COLO668 (cell line): ENCODE results near the gene GRK4.
"Not testable (repeated sequence)": the region's sequence is repeated elsewhere in the genome, so short reads cannot be mapped to it uniquely, and the experiment has no call there.

ENCODE experiments used
- DNase-seq: peaks from one replicate; lab custom pipeline; 2025; ENCODE audit not compliant: unreplicated experiment; lab: John Stamatoyannopoulos, UW

The GRK4 gene

DNA sequence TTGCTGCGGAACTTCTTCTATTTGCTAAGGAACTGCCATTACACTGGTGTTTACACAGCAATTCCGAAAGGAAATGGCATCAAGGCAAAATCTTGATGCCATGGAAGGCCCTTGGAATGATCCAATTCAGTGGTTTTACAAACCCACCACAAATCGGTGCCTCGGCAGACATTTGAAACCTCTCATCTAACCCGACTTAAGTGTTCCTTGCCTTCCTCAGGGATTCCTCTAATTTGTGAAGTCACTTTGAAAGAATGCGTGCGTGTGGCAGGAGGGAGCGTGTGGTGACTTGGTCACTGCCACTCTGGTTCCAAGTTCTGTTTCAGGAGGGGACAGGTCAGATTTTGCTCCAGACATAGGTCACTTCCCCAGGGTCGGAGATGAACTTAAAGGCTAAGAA lies 4.9 kb upstream of the GRK4 start:
- DNase-seq = no peak

- not testable (repeated sequence) for DNase-seq
Observed at GRCh38 chr4:2960450-2960849, 2.9 kb upstream of the GRK4 start.

- DNase-seq = peak; percentile 69
Observed at GRCh38 chr4:2961421-2961810, 2.0 kb upstream of the GRK4 start.

DNA sequence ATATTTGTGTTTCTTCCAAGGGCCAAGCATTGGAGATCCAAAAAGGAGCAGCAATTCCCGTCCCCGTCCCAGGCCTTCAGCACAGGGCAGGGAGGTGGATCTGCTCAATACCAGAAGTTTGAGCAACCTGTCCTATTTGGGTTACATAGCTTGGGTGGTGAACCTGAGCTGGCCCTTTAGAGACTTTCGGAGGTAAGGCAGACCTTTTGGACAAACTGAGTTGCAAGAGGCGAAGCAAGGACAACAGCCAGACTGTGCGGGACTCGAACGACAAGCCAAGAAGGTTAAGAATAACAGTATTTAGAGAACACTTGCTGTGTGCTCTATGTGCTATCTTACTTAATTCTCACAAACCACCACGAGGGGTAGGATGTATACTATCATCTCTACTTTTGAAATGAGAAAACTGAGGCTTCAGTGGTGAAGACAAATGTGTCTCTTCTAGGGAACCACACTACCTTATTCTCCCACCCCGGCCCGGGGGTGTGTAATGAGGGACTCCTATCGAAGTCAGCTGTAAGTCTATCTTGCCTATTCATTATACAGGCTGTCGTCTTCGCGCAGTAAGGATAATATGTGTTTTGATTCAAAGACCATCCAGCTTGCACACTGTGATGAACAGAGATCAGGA lies 1.4 kb upstream of the GRK4 start:
- peak; percentile 24 for DNase-seq

GRCh38 chr4:2962614-2963174 lies 677 bp upstream of the GRK4 start:
- DNase-seq = peak; percentile 74

- no peak for DNase-seq
Observed at GRCh38 chr4:2963966-2964471, 648 bp downstream of the GRK4 start.

- no peak for DNase-seq
Observed at GRCh38 chr4:2964706-2965258, 1.4 kb downstream of the GRK4 start.

DNA sequence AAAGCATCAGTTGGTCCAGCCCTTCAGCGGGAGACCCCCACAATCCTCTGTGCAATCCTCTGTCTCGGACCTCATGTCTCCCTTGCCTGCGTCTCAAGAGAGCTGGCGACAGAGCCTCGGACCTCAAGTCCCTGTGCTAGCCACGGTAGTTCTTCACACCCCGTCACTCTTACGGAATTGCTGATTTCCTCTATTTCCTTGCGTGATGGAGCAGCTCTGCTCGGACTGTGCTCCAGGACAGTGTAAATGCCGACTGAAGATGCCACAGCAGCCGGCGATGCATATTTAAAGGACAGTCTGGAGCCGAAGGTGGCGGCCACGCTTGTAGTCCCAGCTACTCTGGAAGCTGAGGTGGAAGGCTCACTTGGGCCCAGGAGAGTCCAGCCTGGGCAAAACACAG lies 1.9 kb downstream of the GRK4 start:
- no peak for DNase-seq

DNA sequence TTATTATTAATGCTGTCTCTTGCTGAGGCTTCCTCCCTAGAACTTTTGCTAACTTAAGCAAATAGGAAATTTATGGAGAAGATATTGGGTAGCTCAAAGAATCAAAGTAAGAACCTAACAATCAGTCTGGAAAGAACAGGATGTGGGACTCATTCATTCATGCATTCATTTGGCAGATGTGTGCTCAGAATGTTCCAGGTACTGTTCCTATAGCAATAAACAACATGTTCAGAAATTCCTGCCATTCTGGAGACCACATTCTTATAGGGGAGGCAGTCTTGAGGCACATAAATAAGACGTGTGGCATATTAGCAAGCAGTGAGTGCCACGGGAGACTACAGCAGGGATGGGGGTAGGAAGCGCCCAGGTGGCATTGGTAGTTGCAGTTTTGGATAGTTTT lies 5.0 kb downstream of the GRK4 start:
- no peak for DNase-seq

- no peak for DNase-seq
Observed at GRCh38 chr4:2971275-2971674, 7.9 kb downstream of the GRK4 start.

- no peak for DNase-seq
Observed at GRCh38 chr4:2977211-2978088, 14.1 kb downstream of the GRK4 start.

DNA sequence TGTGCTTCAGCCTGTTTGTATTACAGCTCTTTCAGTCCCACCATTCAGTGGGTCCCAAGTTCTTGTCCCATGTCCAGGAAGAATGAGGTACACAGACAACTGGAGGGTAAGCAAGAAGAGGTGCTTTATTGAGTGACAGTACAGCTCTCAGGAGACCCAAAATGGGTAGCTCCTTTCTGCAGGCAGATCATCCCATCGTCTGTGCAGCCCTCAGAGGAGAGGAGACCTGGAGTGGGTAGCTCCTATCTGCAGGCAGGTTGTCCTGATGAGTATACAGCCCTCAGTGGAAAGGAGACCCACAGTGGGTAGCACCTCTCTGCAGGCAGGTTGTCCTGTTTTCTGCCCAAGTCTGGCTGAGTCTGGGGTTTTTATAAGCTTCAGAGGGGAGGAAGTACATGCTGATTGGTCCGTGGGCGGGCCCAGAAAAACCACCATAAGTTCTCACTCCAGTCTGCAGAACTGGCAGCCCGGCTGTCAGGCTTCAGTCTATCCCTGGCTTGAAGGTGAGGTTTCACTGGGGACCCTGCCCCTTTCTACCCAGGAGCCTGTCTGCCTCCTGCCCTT lies 18.0 kb downstream of the GRK4 start:
- no peak for DNase-seq

GRCh38 chr4:2982012-2982411 lies 18.6 kb downstream of the GRK4 start:
- DNase-seq = no peak

DNA sequence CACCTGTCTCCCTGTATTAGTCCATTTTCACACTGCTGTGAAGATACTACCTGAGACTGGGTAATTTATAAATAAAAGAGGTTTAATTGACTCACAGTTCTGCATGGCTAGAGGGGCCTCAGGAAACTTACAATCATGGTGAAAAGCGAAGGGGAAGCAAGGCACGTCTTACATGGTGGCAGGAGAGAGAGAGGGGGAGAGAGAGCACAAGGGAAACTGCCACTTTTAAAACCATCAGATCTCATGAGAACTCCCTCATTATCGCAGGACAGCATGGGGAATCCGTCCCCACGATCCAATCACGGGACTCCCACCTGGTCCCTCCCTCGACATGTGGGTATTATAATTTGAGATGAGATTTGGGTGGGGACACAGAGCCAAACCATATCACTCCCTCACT lies 20.3 kb downstream of the GRK4 start:
- not testable (repeated sequence) for DNase-seq

DNA sequence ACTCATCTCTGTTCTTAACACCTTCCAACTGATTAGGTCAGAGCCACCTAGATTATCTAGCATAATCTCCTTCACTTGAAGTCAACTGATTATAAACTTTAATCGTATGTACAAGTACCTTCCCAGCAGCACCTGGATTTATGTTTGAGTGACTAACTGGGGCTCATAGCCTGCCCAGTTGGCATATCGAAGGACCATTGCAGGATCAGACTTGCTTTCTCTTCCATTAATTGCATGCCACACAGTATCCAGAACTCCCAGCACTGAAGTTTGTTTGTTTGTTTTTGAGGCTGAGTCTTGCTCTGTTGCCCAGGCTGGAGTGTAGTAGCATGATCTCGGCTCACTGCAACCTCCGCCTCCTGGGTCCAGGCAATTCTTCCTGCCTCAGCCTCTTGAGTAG lies 27.9 kb downstream of the GRK4 start:
- no peak for DNase-seq

GRCh38 chr4:2994917-2995316 lies 31.5 kb downstream of the GRK4 start:
- no peak for DNase-seq

DNA sequence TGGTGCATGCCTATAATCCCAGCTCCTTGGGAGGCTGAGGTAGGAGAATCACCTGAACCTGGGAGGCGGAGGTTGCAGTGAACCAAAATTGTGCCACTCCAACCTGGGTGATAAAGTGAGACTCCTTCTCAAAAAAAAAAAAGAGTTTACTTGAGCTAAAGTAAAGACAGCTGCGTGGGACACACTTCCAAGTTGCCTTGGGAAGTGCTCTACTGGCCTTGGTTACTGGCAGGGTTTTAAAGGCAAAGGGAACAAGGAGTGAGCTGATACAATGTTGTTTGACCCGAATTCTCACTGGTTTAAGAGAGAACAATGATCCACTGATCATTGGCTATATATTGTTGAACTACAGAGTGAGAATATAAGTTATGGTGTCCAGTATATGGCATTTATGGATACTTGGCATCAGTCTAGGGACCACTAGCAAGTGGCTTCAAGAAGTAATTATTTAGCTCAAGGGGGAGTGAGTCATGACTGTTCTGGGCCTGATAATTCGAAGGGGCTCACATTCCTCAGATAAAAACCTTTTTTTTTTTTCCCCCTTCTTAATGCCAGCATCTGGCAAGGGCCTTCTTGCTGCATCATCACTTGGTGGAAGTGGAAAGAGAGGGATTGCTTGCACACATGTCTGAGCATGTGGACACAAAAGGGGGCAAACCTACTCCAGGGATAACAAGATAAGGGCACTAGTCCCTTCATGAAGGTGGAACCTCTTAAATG lies 32.3 kb downstream of the GRK4 start:
- DNase-seq = no peak

GRCh38 chr4:2996415-2996814 lies 33.0 kb downstream of the GRK4 start:
- DNase-seq = no peak

- DNase-seq = no peak
Observed at GRCh38 chr4:3007724-3008123, 44.4 kb downstream of the GRK4 start.

GRCh38 chr4:3009422-3009821 lies 46.1 kb downstream of the GRK4 start:
- no peak for DNase-seq

- DNase-seq = no peak
Observed at GRCh38 chr4:3010577-3010976, 47.2 kb downstream of the GRK4 start.
